Suprapubic skin (tissue), 4 donors: ENCODE data around the gene PLXNB2. TPM values are rescaled to one million over a fixed set of nuclear protein-coding genes. Genes with fewer than 3 reads are reported as not detected.
A peak's percentile ranks its signal among the peaks of the same experiment; 100 is the strongest.
"Not testable (repeated sequence)": the region's sequence is repeated elsewhere in the genome, so short reads cannot be mapped to it uniquely, and the experiment has no call there.

Experiments used
- DNase-seq, 2 donors: peaks; one replicate each; pipeline ENCODE4 v3.0.0-alpha.2; 2019; ENCODE audit warnings: low spot score in 2 of 2
- H3K27ac ChIP-seq: fragments of 200-600 bp; sonication (generic); one replicate; pipeline ENCODE4 v1.5.1; 2019
- H3K27me3 ChIP-seq: fragments of 200-600 bp; sonication (generic); one replicate; pipeline ENCODE4 v1.5.1; 2019
- H3K36me3 ChIP-seq: fragments of 200-600 bp; sonication (generic); one replicate; pipeline ENCODE4 v1.5.1; 2019
- H3K4me1 ChIP-seq: fragments of 200-600 bp; sonication (generic); one replicate; pipeline ENCODE4 v1.5.1; 2019
- H3K4me3 ChIP-seq: fragments of 200-600 bp; sonication (generic); one replicate; pipeline ENCODE4 v1.5.1; 2019; ENCODE audit warnings: mild to moderate bottlenecking
- H3K9me3 ChIP-seq: fragments of 200-600 bp; sonication (generic); one replicate; pipeline ENCODE4 v1.5.1; 2019
- CTCF ChIP-seq, 2 donors: fragments of 200-600 bp in 1 of 2; fragments of 450-650 bp in 1 of 2; sonication (generic) in 1 of 2; IDR thresholded peaks; one replicate each; pipeline ENCODE4 v1.5.1; 2016 to 2019; ENCODE audit warnings: antibody characterized with exemption in 2 of 2, mild to moderate bottlenecking in 1 of 2, moderate library complexity in 1 of 2
- EP300 ChIP-seq: sonication (generic); formaldehyde crosslinking; IDR thresholded peaks from one replicate; pipeline ENCODE4 v1.6.1; 2017; ENCODE audit warnings: antibody characterized with exemption
- POLR2A ChIP-seq, 2 donors: fragments of 450-650 bp; IDR thresholded peaks; one replicate each; pipeline ENCODE4 v1.6.1; 2017; ENCODE audit warnings: antibody characterized with exemption in 2 of 2, mild to moderate bottlenecking in 2 of 2, moderate library complexity in 2 of 2
- POLR2AphosphoS5 ChIP-seq, 3 donors: sonication (generic); formaldehyde crosslinking; IDR thresholded peaks; one replicate each; pipeline ENCODE4 v1.6.1; 2017; ENCODE audit warnings: antibody characterized with exemption in 3 of 3
- WGBS: methylation state at CpG from one replicate; pipeline ENCODE4 v1.1.5; 2018; 5-methylcytosine and 5-hydroxymethylcytosine counted together
- total RNA-seq, 4 donors: library from RNA; depleted of rRNA; stranded (reverse); fragments of >200 nt; gene quantifications; one replicate each; pipeline ENCODE4 v1.1.0, GENCODE V29; 2016

PLXNB2 gene
- total RNA-seq, 4 donors from 2014 or later, result 117 to 231 (median 192) TPM

- H3K4me3 ChIP-seq, result peak overlapping the region; percentile 74
Measured at GRCh38 chr22:50325444-50326224, 18.2 kb upstream of the PLXNB2 start.

GRCh38 chr22:50323900-50324299, 16.5 kb upstream of the PLXNB2 start:
- Histone ChIP-seq H3K27ac (no peak overlapping the region), H3K9me3 (no peaks in the 10 kb centered on the region), H3K27me3 (no peaks in the 10 kb centered on the region), H3K4me1 (peaks cover 21% of the 10 kb centered on the region), H3K4me3 (no peak overlapping the region), H3K36me3 (no peaks in the 10 kb centered on the region)
- no peak for TF ChIP-seq POLR2AphosphoS5 (IDR thresholded peaks at IDR 0.05)
- TF ChIP-seq CTCF (IDR thresholded peaks at IDR 0.05), result no peak
- TF ChIP-seq EP300, result no peak
- no peak for TF ChIP-seq POLR2A (IDR thresholded peaks at IDR 0.05)
- WGBS, result 98% methylated on average over 5 of the region's 5 CpGs
- DNase-seq, result no peak

More at GRCh38 chr22:50325444-50326224, 18.2 kb upstream of the PLXNB2 start:
- WGBS, result 90% methylated on average over 18 of the region's 19 CpGs
- peaks cover 23% of the 10 kb centered on the region for H3K4me1 ChIP-seq
- H3K9me3 ChIP-seq, result no peaks in the 10 kb centered on the region
- no peaks in the 10 kb centered on the region for H3K36me3 ChIP-seq
- H3K27ac ChIP-seq, result no peak overlapping the region
- DNase-seq, result no peak
- TF ChIP-seq CTCF (IDR thresholded peaks at IDR 0.05) (no peak), EP300 (no peak), POLR2A (IDR thresholded peaks at IDR 0.05) (no peak), POLR2AphosphoS5 (IDR thresholded peaks at IDR 0.05) (no peak)
- no peaks in the 10 kb centered on the region for H3K27me3 ChIP-seq

GRCh38 chr22:50322382-50323104, 15.1 kb upstream of the PLXNB2 start:
- H3K9me3 ChIP-seq, H3K27ac ChIP-seq, DNase-seq, H3K27me3 ChIP-seq, H3K36me3 ChIP-seq, H3K4me3 ChIP-seq: not testable (repeated sequence)
- H3K4me1 ChIP-seq, result peaks cover 12% of the 10 kb centered on the region
- 87% methylated on average over 10 of the region's 10 CpGs for WGBS

- Histone ChIP-seq H3K27me3 (no peaks in the 10 kb centered on the region), H3K36me3 (no peaks in the 10 kb centered on the region), H3K27ac (no peak overlapping the region), H3K4me1 (peaks cover 3% of the 10 kb centered on the region), H3K9me3 (no peaks in the 10 kb centered on the region), H3K4me3 (no peak overlapping the region)
- DNase-seq, result no peak
- 80% methylated on average over 9 of the region's 10 CpGs for WGBS
- TF ChIP-seq POLR2AphosphoS5 (IDR thresholded peaks at IDR 0.05) (no peak), POLR2A (IDR thresholded peaks at IDR 0.05) (no peak), CTCF (IDR thresholded peaks at IDR 0.05) (no peak), EP300 (no peak)
Measured at GRCh38 chr22:50320671-50321325, 13.4 kb upstream of the PLXNB2 start.

GRCh38 chr22:50320116-50320515, 12.7 kb upstream of the PLXNB2 start:
- H3K4me3 ChIP-seq, result no peak overlapping the region
- no peaks in the 10 kb centered on the region for H3K27me3 ChIP-seq
- no peak for DNase-seq
- no peak for TF ChIP-seq POLR2AphosphoS5 (IDR thresholded peaks at IDR 0.05)
- TF ChIP-seq POLR2A (IDR thresholded peaks at IDR 0.05), result no peak
- no peak for TF ChIP-seq EP300
- TF ChIP-seq CTCF (IDR thresholded peaks at IDR 0.05), result no peak
- H3K9me3 ChIP-seq, result no peaks in the 10 kb centered on the region
- whole genome bisulfite sequencing, result 86% methylated on average over 7 of the region's 8 CpGs
- no peaks in the 10 kb centered on the region for H3K36me3 ChIP-seq
- no peak overlapping the region for H3K27ac ChIP-seq
- peaks cover 3% of the 10 kb centered on the region for H3K4me1 ChIP-seq
